ENCODE results near the gene TMEM88. TPM values are rescaled to one million over a fixed set of nuclear protein-coding genes. Genes with fewer than 3 reads are reported as not detected.

TMEM88 gene
- total and polyA plus RNA-seq, 2 donors (not counting 3 experiments of a cell fraction or from before 2014, with no cell fraction given): 53.4 to 165 TPM

DNA sequence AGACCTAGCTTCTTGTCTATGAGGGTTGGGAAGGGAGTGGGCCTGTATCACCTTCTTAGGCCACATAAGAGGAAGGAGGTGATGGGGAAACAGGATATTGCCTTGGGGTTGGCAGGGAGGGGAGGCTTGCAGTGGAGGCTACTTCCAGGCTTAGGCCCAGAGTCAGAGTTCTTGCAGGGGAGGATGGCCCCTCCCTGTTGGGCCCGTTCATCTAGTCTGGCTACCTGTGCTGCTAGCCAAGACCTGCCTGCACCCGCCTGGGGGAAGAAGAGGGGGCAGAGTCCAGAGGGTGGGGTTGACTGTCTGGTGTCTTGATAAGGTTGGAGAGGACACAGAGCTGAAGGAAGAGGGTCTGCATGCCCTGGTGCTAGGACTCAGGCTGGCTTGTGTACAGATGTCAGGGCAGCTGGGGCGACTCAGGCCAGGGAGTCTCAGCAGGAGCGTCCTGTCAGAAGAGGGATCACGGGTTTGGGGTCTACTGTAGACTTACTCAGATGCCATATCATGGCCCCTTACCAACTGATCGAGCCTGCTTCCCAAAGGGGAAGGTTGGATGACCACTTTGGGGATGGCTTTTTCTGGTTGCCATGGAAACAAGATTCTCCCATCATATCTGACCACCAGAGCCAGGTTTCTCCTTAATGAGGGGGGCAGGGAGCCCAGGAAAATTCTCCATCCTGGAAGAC, 15.5 kb upstream of the TMEM88 start:
- Histone ChIP-seq H3K4me1 (ENCODE audit: control insufficient read depth, extremely low read depth, insufficient read depth, low read length) (peaks cover 41% of the 10 kb centered on the region), H3K79me2 (ENCODE audit: control insufficient read depth, insufficient read depth, low read length) (peaks cover 3% of the 10 kb centered on the region), H3K36me3 (ENCODE audit: control insufficient read depth in 2 of 2, extremely low read depth in 1 of 2, insufficient read depth in 2 of 2, low read length in 2 of 2) (peaks cover 0 to 2% of the 10 kb centered on the region in 2 experiments), H3K27me3 (ENCODE audit: control insufficient read depth in 2 of 2, insufficient read depth in 2 of 2, low read length in 2 of 2) (no peaks in the 10 kb centered on the region), H3K4me2 (ENCODE audit: insufficient read depth, low read length) (no peak overlapping the region), H3K9me3 (replicated peaks; ENCODE audit: control insufficient read depth, insufficient read depth, low read length) (no peaks in the 10 kb centered on the region), H4K20me1 (replicated peaks; ENCODE audit: control insufficient read depth, extremely low read depth, insufficient read depth, low read length) (no peaks in the 10 kb centered on the region), H3K9me1 (replicated peaks; ENCODE audit: control insufficient read depth, extremely low read depth, insufficient read depth, low read length) (no peaks in the 10 kb centered on the region), H3K27ac (ENCODE audit: insufficient read depth, low read depth, low read length) (no peak overlapping the region), H3K4me3 (replicated peaks in 1 of 3; ENCODE audit: insufficient read depth in 1 of 3, low read depth in 1 of 3, low read length in 3 of 3) (no peak overlapping the region), H3K9ac (replicated peaks; ENCODE audit: extremely low read depth, insufficient read depth, low read length) (no peak overlapping the region), H2AFZ (ENCODE audit: low read depth, low read length) (no peak overlapping the region)
- BruUV-seq (replicated peaks): no TSS peak
- intact Hi-C loops (cut with micrococcal nuclease) (loop anchor here (5.0 kb wide), 1 partner anchor 267 kb away; no protein-coding TSS in a partner anchor), dilution Hi-C loops (cut with MboI; ENCODE audit: extremely low pct_ligation_motif_present, low sequenced_read_pairs) (no loop called here)
- POLR2A ChIA-PET: no interaction called here
- no peak for FAIRE-seq
- DNase-seq (ENCODE audit: low read depth, low spot score): no peak
- TF ChIP-seq POLR2AphosphoS5 (IDR thresholded peaks at IDR 0.05; ENCODE audit: insufficient read depth, low read depth, low read length) (no peak), GATA2 (IDR thresholded peaks at IDR 0.05; ENCODE audit: insufficient read depth, insufficient read length, low read depth, low read length) (no peak), POLR2A (IDR thresholded peaks at IDR 0.05; ENCODE audit: low read depth, low read length) (no peak), JUN (IDR thresholded peaks at IDR 0.05; ENCODE audit: borderline replicate concordance, insufficient read depth, insufficient read length, low read depth) (no peak), FOS (IDR thresholded peaks at IDR 0.05; ENCODE audit: borderline replicate concordance, insufficient read depth, low read length) (no peak), EZH2 (IDR thresholded peaks at IDR 0.05; ENCODE audit: borderline replicate concordance, low read depth, low read length, severe bottlenecking) (no peak), MYC (IDR thresholded peaks at IDR 0.05; ENCODE audit: low read depth, low read length) (no peak)
- TF ChIP-seq, protein P1, sequence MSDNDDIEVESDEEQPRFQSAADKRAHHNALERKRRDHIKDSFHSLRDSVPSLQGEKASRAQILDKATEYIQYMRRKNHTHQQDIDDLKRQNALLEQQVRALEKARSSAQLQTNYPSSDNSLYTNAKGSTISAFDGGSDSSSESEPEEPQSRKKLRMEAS (IDR thresholded peaks at IDR 0.05; ENCODE audit: insufficient read depth, insufficient read length): no peak
- TF ChIP-seq, protein P2, sequence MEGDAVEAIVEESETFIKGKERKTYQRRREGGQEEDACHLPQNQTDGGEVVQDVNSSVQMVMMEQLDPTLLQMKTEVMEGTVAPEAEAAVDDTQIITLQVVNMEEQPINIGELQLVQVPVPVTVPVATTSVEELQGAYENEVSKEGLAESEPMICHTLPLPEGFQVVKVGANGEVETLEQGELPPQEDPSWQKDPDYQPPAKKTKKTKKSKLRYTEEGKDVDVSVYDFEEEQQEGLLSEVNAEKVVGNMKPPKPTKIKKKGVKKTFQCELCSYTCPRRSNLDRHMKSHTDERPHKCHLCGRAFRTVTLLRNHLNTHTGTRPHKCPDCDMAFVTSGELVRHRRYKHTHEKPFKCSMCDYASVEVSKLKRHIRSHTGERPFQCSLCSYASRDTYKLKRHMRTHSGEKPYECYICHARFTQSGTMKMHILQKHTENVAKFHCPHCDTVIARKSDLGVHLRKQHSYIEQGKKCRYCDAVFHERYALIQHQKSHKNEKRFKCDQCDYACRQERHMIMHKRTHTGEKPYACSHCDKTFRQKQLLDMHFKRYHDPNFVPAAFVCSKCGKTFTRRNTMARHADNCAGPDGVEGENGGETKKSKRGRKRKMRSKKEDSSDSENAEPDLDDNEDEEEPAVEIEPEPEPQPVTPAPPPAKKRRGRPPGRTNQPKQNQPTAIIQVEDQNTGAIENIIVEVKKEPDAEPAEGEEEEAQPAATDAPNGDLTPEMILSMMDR (IDR thresholded peaks at IDR 0.05; ENCODE audit: extremely low read depth in 1 of 2, insufficient read depth in 1 of 2, low read depth in 1 of 2, low read length in 2 of 2): no peak
- CTCF ChIA-PET: no interaction called here

Measured in endothelial cell of umbilical vein (primary cell).